HepG2 (cell line): Measurements from ENCODE around the gene TREH. TPM values are rescaled to one million over a fixed set of nuclear protein-coding genes. Genes with fewer than 3 reads are reported as not detected.

ENCODE experiments used
- ATF5 ChIP-seq: sonication (generic); formaldehyde crosslinking; IDR thresholded peaks from 2 replicates; pipeline ENCODE4 v1.4.0; 2020; ENCODE audit warnings: mild to moderate bottlenecking, low read depth, missing genetic modification reagents
- CBFB ChIP-seq: sonication (generic); formaldehyde crosslinking; IDR thresholded peaks from 2 replicates; pipeline ENCODE4 v1.4.0; 2020; ENCODE audit warnings: missing genetic modification reagents
- CCDC6 ChIP-seq: sonication (generic); formaldehyde crosslinking; IDR thresholded peaks from 2 replicates; pipeline ENCODE4 v1.8.1; 2022; ENCODE audit warnings: mild to moderate bottlenecking, missing genetic modification reagents, moderate library complexity
- DPF2 ChIP-seq: sonication (generic); formaldehyde crosslinking; IDR thresholded peaks from 2 replicates; pipeline ENCODE4 v1.4.0; 2020; ENCODE audit warnings: mild to moderate bottlenecking, low read depth, missing genetic modification reagents, borderline replicate concordance
- HMG20B ChIP-seq: conservative IDR thresholded peaks from 2 replicates; pipeline ENCODE4 v1.6.1; 2016; ENCODE audit warnings: missing genetic modification reagents, missing compliant biosample characterization
- ISL2 ChIP-seq: sonication (generic); formaldehyde crosslinking; IDR thresholded peaks from 2 replicates; pipeline ENCODE4 v1.5.0; 2020; ENCODE audit warnings: missing genetic modification reagents
- JDP2 ChIP-seq: sonication (generic); formaldehyde crosslinking; IDR thresholded peaks from 2 replicates; pipeline ENCODE4 v1.8.1; 2022; ENCODE audit warnings: missing genetic modification reagents, borderline replicate concordance
- KDM5B ChIP-seq: sonication (generic); formaldehyde crosslinking; IDR thresholded peaks from 2 replicates; pipeline ENCODE4 v1.4.0; 2020; ENCODE audit warnings: missing genetic modification reagents, mild to moderate bottlenecking, borderline replicate concordance
- KLF16 ChIP-seq, 2 experiments: sonication (generic) in 1 of 2; formaldehyde crosslinking in 1 of 2; IDR thresholded peaks; 2 replicates each; pipeline versions ENCODE4 v1.6.1 to v1.8.0; 2016 to 2023; ENCODE audit warnings: missing genetic modification reagents in 2 of 2, missing compliant biosample characterization in 1 of 2
- NFE2L2 ChIP-seq: fragments of 150-350 bp; IDR thresholded peaks from 2 replicates; pipeline ENCODE4 v1.6.1; 2014; ENCODE audit warnings: low read length
- NRL ChIP-seq: sonication (generic); formaldehyde crosslinking; IDR thresholded peaks from 2 replicates; pipeline ENCODE4 v1.5.0; 2020; ENCODE audit warnings: missing genetic modification reagents, mild to moderate bottlenecking, moderate library complexity, borderline replicate concordance
- RBM39 ChIP-seq: fragments of 200-400 bp; formaldehyde crosslinking; IDR thresholded peaks from one replicate; pipeline ENCODE4 v1.6.1; 2018; ENCODE audit warnings: antibody characterized with exemption, mild to moderate bottlenecking, low read depth, low read length; ENCODE audit not compliant: poor library complexity, severe bottlenecking
- SMYD3 ChIP-seq: sonication (generic); formaldehyde crosslinking; IDR thresholded peaks from 2 replicates; pipeline ENCODE4 v1.8.1; 2023; ENCODE audit warnings: mild to moderate bottlenecking, missing genetic modification reagents
- TBX3 ChIP-seq: fragments of 450-650 bp; IDR thresholded peaks from 2 replicates; pipeline ENCODE4 v1.6.1; 2017; ENCODE audit warnings: antibody characterized with exemption, mild to moderate bottlenecking, inconsistent platforms, borderline replicate concordance
- TCF7 ChIP-seq: sonication (generic); IDR thresholded peaks from 2 replicates; pipeline ENCODE4 v1.6.1; 2016; ENCODE audit warnings: antibody characterized with exemption, low read depth
- ZNF225 ChIP-seq: sonication (generic); formaldehyde crosslinking; IDR thresholded peaks from 2 replicates; pipeline ENCODE4 v1.4.0; 2020; ENCODE audit warnings: mild to moderate bottlenecking, missing genetic modification reagents
- ZNF276 ChIP-seq: sonication (generic); formaldehyde crosslinking; IDR thresholded peaks from 2 replicates; pipeline ENCODE4 v1.4.0; 2020; ENCODE audit warnings: mild to moderate bottlenecking, low read depth, missing genetic modification reagents
- ZNF280B ChIP-seq: sonication (generic); formaldehyde crosslinking; IDR thresholded peaks from 2 replicates; pipeline ENCODE4 v1.5.0; 2020; ENCODE audit warnings: missing genetic modification reagents, mild to moderate bottlenecking, borderline replicate concordance
- ZNF354B ChIP-seq: sonication (generic); formaldehyde crosslinking; IDR thresholded peaks from 2 replicates; pipeline ENCODE4 v1.8.0; 2022; ENCODE audit warnings: mild to moderate bottlenecking, missing genetic modification reagents
- ZNF512B ChIP-seq: sonication (generic); formaldehyde crosslinking; IDR thresholded peaks from 2 replicates; pipeline ENCODE4 v1.5.1; 2020; ENCODE audit warnings: missing genetic modification reagents, mild to moderate bottlenecking, borderline replicate concordance
- polyA plus RNA-seq, 8 experiments: library from polyadenylated mRNA; depleted of rRNA in 3 of 8; stranded (reverse) in 7 of 8; unstranded in 1 of 8; fragments of >200 nt; fragmentation: Illumina TruSeq in 4 of 8; extraction: Trizol in 4 of 8; gene quantifications; 2 replicates each; pipeline versions ENCODE4 v1.2.1 to v1.2.3, GENCODE V29; 2011 to 2016; ENCODE audit warnings: low read depth in 4 of 8, missing spikeins in 1 of 8, mixed read lengths in 1 of 8; ENCODE audit not compliant: insufficient read depth in 1 of 8
- total RNA-seq, 5 experiments: library from RNA; depleted of rRNA; stranded (reverse); fragments of >200 nt; fragmentation: Illumina TruSeq; extraction: Trizol; gene quantifications; 2 replicates each; pipeline ENCODE4 v1.2.3, GENCODE V29; 2016; ENCODE audit warnings: low read depth in 1 of 5

The TREH gene
- total and polyA plus RNA-seq, 2 of the 13 experiments (the other 11 are each of a cell fraction or from before 2014, with no cell fraction given): 0.53 to 0.86 TPM

GRCh38 chr11:118673361-118674081, 5.9 kb downstream of the TREH start (continued):
- TF ChIP-seq HMG20B (CRISPR knock-in tag): peak; percentile 81
- TF ChIP-seq NRL (CRISPR knock-in tag): no peak
- 0 out of 4 replicates have a peak, but pooled peaks of 1 of the 2 experiments have one; percentile 23 for TF ChIP-seq KLF16 (CRISPR knock-in tag; IDR thresholded peaks at IDR 0.05)
- no peak for TF ChIP-seq ZNF276 (CRISPR knock-in tag)
- no peak for TF ChIP-seq RBM39
- peak; percentile 93 for TF ChIP-seq TCF7
- no peak for TF ChIP-seq CCDC6
- peak; percentile 57; the same call in 1 of the 2 replicates for TF ChIP-seq CBFB (CRISPR knock-in tag)
- no peak for TF ChIP-seq NFE2L2
- TF ChIP-seq ZNF225 (CRISPR knock-in tag): no peak
- no peak for TF ChIP-seq JDP2 (CRISPR knock-in tag)
- TF ChIP-seq ATF5: no peak
- no peak for TF ChIP-seq ZNF280B (CRISPR knock-in tag)
- TF ChIP-seq DPF2: peak; percentile 65
- TF ChIP-seq ISL2 (CRISPR knock-in tag): peak; percentile 75; the same call in 1 of the 2 replicates
- no peak for TF ChIP-seq KDM5B (CRISPR knock-in tag)
- peak; percentile 77; the same call in 1 of the 2 replicates for TF ChIP-seq TBX3
- TF ChIP-seq ZNF354B: 0 out of 2 replicates have a peak, but pooled peaks have one; percentile 40
- TF ChIP-seq SMYD3 (CRISPR knock-in tag): peak; percentile 55; the same call in 1 of the 2 replicates
- TF ChIP-seq ZNF512B (CRISPR knock-in tag): no peak; the same call in 1 of the 2 replicates
